LNCAP (cell line): Measurements from ENCODE around the gene COLQ.

Source experiments
- TF ChIP-seq, protein P1 (sequence below): fragments of 450-650 bp; IDR thresholded peaks from 2 replicates; pipeline ENCODE4 v1.5.1; 2017; ENCODE audit warnings: mild to moderate bottlenecking

COLQ gene

DNA sequence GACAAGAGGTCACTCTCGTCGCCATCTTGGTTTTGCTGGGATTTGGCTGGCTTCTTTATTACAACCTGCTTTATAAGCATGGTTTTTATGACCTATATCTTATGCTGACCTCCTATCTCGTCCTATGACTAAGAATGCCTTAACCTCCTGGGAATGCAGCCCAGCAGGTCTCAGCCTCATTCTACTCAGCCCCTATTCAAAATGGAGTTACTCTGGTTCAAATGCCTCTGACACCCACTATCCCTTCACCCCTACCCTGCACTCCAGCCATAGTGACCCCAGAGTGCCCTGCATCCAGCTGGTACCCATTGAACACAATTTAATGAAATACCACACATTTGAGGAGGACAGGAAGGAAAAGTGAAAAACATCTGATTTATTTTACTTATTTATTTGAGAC is 117.5 kb downstream of the COLQ start:
- TF ChIP-seq, protein P1, sequence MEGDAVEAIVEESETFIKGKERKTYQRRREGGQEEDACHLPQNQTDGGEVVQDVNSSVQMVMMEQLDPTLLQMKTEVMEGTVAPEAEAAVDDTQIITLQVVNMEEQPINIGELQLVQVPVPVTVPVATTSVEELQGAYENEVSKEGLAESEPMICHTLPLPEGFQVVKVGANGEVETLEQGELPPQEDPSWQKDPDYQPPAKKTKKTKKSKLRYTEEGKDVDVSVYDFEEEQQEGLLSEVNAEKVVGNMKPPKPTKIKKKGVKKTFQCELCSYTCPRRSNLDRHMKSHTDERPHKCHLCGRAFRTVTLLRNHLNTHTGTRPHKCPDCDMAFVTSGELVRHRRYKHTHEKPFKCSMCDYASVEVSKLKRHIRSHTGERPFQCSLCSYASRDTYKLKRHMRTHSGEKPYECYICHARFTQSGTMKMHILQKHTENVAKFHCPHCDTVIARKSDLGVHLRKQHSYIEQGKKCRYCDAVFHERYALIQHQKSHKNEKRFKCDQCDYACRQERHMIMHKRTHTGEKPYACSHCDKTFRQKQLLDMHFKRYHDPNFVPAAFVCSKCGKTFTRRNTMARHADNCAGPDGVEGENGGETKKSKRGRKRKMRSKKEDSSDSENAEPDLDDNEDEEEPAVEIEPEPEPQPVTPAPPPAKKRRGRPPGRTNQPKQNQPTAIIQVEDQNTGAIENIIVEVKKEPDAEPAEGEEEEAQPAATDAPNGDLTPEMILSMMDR, result no peak

- TF ChIP-seq, protein P1, result no peak
Observed at GRCh38 chr3:15403495-15403894, 118.0 kb downstream of the COLQ start.

DNA sequence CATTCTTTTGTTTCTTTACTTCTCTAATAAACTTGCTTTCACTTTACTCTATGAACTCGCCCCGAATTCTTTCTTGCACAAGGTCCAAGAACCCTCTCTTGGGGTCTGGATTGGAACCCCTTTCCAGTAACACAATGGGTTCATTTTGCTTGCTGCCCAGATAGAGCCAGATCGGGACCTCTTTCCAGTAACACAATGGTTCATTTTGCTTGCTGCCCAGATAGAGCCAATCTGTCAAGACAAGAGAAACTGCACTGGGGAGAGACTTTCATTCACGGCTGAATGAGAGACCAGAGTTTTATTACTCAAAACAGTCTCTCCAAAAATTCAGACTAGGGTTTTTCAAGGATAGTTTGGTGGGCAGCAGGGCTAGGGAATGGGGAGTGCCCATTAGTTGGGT is 119.6 kb downstream of the COLQ start:
- TF ChIP-seq, protein P1, result no peak
